Measurements from ENCODE around the gene DIPK1C. TPM values are rescaled to one million over a fixed set of nuclear protein-coding genes. Genes with fewer than 3 reads are reported as not detected.

DIPK1C gene
- total RNA-seq, 1 donor from 2014 or later: not detected

DNA sequence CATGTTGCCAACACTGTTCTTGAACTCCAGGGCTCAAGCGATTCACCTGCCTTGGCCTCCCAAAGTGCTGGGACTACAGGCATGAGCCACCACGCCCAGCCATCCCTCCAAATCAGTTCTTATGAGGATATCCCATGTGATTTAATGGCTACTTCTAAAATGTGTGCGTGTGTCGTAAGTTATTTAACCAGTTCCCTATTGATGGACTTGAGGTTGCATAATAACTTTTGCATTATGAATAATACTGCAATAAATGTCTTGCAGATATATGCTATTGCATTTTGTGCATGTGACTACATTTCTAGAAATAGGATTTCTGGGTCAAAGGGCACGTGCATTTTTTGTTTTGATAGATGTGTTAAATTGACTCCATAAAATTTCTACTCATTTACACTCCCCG, 19.0 kb downstream of the DIPK1C start:
- Mint-ChIP-seq H3K4me1 (no peaks in the 10 kb centered on the region), H3K27me3 (peaks cover 2% of the 10 kb centered on the region), H3K27ac (no peak overlapping the region), H3K4me3 (no peak overlapping the region), H3K9me3 (no peaks in the 10 kb centered on the region), H3K36me3 (ENCODE audit: low read depth) (no peaks in the 10 kb centered on the region)
- DNase-seq: no peak
- TF ChIP-seq, protein P1, sequence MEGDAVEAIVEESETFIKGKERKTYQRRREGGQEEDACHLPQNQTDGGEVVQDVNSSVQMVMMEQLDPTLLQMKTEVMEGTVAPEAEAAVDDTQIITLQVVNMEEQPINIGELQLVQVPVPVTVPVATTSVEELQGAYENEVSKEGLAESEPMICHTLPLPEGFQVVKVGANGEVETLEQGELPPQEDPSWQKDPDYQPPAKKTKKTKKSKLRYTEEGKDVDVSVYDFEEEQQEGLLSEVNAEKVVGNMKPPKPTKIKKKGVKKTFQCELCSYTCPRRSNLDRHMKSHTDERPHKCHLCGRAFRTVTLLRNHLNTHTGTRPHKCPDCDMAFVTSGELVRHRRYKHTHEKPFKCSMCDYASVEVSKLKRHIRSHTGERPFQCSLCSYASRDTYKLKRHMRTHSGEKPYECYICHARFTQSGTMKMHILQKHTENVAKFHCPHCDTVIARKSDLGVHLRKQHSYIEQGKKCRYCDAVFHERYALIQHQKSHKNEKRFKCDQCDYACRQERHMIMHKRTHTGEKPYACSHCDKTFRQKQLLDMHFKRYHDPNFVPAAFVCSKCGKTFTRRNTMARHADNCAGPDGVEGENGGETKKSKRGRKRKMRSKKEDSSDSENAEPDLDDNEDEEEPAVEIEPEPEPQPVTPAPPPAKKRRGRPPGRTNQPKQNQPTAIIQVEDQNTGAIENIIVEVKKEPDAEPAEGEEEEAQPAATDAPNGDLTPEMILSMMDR (IDR thresholded peaks at IDR 0.05): no peak
- no peak for ATAC-seq (ENCODE audit: low read depth)
- ChIA-PET POLR2A (no interaction called here), CTCF (no interaction called here)
- intact Hi-C loops (cut with micrococcal nuclease): no loop called here

DNA sequence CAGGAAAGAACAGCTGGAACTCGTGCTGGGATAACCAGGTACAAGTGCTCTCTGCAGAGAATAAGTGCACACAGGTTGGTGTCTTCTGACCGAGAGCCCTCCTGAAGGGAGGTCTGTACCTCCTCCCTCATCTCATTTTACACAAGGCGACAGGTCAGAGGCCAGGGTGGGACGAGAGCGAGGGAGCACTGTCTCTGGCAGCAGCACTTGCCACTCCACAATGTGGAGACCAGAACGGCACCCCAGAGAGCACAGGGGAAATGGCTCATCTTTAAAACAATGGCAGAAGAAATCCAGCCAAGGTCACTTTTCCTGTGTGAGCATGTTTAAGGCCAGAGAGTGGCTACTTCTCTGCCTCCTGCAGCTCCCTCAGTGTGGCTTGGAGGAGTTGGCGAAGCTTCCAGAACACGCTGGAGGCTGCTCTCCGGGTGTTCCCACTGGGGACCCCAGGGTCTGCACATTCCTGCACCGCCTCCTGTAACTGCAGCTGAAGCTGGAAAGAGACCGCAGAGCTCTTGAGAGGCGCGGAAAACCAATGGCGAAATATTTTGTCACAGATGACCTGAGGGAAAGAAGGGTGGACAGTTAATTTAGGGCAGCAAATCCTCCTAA, 20.8 kb downstream of the DIPK1C start:
- CTCF ChIA-PET: no interaction called here

DNA sequence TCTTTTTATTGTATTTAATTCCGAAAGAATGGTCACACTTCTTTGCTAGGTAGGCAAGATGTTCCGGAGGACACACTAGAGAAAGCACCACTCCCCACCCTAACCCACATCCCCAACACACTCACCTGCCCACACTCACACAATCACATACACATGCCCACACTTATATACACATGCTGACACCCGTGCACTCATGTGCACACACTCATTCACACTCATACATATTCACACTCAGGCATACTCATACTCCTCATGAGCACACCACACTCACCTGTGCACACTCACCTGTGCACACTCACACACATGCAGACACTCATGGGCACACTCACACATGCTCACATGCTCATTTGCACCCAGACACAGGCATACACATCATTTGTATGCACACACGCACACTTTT, 21.4 kb downstream of the DIPK1C start:
- DNase-seq: no peak
- intact Hi-C loops (cut with micrococcal nuclease): no loop called here
- Mint-ChIP-seq H3K27ac (no peak overlapping the region), H3K36me3 (ENCODE audit: low read depth) (no peaks in the 10 kb centered on the region), H3K4me1 (no peaks in the 10 kb centered on the region), H3K27me3 (peaks cover 2% of the 10 kb centered on the region), H3K9me3 (no peaks in the 10 kb centered on the region), H3K4me3 (no peak overlapping the region)
- TF ChIP-seq, protein P1 (IDR thresholded peaks at IDR 0.05): no peak
- ChIA-PET POLR2A (no interaction called here), CTCF (no interaction called here)
- ATAC-seq (ENCODE audit: low read depth): no peak

More for the DNA sequence above, 20.8 kb downstream of the DIPK1C start:
- H3K27ac Mint-ChIP-seq: no peak overlapping the region
- H3K4me1 Mint-ChIP-seq: no peaks in the 10 kb centered on the region
- DNase-seq (no peak), ATAC-seq (ENCODE audit: low read depth) (no peak)
- POLR2A ChIA-PET: no interaction called here
- no peaks in the 10 kb centered on the region for H3K36me3 Mint-ChIP-seq (ENCODE audit: low read depth)
- H3K4me3 Mint-ChIP-seq: no peak overlapping the region
- TF ChIP-seq, protein P1 (IDR thresholded peaks at IDR 0.05): no peak
- intact Hi-C loops (cut with micrococcal nuclease): no loop called here
- H3K9me3 Mint-ChIP-seq: no peaks in the 10 kb centered on the region
- H3K27me3 Mint-ChIP-seq: peaks cover 2% of the 10 kb centered on the region

DNA sequence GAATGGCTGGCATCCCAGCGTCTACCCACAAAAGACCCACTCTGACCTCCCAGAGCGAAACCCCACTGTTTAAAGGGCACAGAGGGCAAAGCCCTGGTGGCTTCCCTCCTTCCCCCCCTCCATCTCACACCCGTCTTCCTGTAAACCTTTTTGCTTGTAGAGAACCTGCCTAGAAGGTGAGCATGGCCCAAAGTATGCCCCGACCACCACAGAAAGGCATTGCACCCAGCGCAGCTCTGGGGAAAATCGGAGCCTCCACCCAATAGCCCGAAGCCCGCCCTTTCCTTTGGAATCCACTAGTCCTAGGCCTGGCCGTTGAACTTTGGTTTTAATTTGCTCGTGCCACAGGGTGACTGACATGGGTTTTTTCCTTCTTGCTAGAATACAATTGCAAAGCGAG, 22.6 kb downstream of the DIPK1C start:
- CTCF ChIA-PET: no interaction called here
- Mint-ChIP-seq H3K27me3 (peaks cover 2% of the 10 kb centered on the region), H3K27ac (no peak overlapping the region)

DNA sequence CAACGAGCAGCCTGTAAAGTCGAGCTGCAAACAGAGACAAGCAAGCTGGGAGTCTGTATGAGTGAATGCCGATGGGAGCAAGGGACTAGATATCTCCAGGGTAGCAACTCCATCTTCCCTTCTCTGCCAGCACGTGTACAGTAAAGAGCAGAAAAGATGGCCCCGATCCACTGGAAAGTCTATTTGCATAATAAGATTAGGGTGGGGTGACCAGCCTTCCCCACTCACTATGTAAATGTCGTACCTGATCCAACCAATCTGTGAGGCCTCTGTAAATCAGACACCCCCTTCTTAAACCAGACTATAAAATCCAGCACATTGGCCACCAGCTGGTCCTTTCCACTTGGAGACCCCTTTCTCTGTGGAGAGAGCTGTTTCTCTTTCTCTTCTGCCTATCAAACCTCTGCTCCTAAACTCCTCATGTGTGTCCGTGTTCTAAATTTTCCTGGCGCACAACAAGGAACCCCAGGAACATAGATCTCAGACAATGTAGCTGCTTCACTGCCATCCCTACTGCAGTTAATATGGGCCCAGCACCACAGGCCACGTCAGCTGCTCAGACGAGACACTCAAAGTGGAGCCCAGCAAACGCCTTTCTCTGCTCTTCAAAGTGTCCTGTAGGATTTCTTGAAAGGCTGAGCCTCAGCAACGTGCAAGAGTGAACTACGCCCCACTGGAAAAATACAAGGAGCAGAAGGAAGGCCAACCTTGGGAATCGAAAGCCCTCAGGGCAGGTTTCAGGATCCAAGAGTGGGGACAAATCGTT, 26.1 kb downstream of the DIPK1C start:
- intact Hi-C loops (cut with micrococcal nuclease): no loop called here
- TF ChIP-seq, protein P1 (IDR thresholded peaks at IDR 0.05): no peak
- no peak for DNase-seq
- H3K4me3 Mint-ChIP-seq: no peak overlapping the region
- no peaks in the 10 kb centered on the region for H3K4me1 Mint-ChIP-seq
- CTCF ChIA-PET: no interaction called here
- ATAC-seq (ENCODE audit: low read depth): no peak
- no peak overlapping the region for H3K27ac Mint-ChIP-seq
- peaks cover 2% of the 10 kb centered on the region for H3K27me3 Mint-ChIP-seq
- POLR2A ChIA-PET: no interaction called here
- H3K36me3 Mint-ChIP-seq (ENCODE audit: low read depth): no peaks in the 10 kb centered on the region
- H3K9me3 Mint-ChIP-seq: no peaks in the 10 kb centered on the region

More for the DNA sequence above, 22.6 kb downstream of the DIPK1C start:
- ATAC-seq (ENCODE audit: low read depth) (no peak), DNase-seq (no peak)
- TF ChIP-seq, protein P1 (IDR thresholded peaks at IDR 0.05): no peak
- no peak overlapping the region for H3K4me3 Mint-ChIP-seq
- H3K36me3 Mint-ChIP-seq (ENCODE audit: low read depth): no peaks in the 10 kb centered on the region
- no peaks in the 10 kb centered on the region for H3K4me1 Mint-ChIP-seq
- POLR2A ChIA-PET: no interaction called here
- H3K9me3 Mint-ChIP-seq: no peaks in the 10 kb centered on the region
- intact Hi-C loops (cut with micrococcal nuclease): no loop called here

Data from activated B cell treated with CpG ODN at 0.5 μM for 24 hours (primary cell).